T-helper 1 cell (primary cell): ENCODE results near the gene FBLN5.
A peak's percentile ranks its signal among the peaks of the same experiment; 100 is the strongest.
"Not testable (repeated sequence)": the region's sequence is repeated elsewhere in the genome, so short reads cannot be mapped to it uniquely, and the experiment has no call there.

Source experiments
- DNase-seq, 5 donors: peaks; one replicate each; pipeline ENCODE4 v3.0.0-alpha.2; 2012 to 2020

The FBLN5 gene

DNA sequence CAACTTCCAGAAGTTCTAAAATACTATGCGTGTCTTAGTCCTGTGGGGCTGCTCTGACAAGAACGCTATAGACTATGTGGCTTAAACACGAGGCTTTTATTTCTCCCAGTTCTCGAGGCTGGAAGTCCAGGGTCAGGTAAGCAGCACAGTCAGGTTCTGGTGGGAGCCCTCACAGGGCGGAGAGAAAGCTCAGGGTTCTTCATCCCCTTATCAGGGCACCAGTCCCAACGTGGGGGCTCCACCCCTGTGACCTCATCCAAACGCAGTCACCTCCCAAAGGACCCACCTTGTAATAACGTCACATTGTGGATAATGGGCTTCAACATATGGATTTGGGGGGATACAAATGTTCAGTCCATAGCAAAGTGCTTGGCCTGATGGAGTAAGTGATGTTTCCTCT lies 43.0 kb downstream of the FBLN5 start:
- DNase-seq, result no peak

DNA sequence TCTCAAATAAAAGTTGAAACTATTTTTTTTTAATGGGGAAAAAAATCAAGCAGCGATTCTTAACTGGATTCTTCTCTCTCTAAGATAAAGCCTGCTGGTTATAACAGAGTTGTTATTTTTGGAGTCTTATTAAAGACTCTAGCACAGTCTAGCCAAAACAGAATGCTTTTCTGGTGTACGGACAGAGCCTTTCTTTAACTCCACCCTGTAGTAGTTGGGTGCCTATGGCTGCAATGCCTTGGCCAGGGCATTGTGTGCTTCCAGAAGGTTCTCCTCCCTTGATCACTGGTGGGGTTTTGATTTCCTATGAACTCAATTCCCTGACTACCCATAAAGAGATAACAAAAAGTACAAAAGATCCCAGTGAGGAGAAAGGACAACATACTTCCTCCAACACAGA lies 44.4 kb downstream of the FBLN5 start:
- no peak for DNase-seq

DNA sequence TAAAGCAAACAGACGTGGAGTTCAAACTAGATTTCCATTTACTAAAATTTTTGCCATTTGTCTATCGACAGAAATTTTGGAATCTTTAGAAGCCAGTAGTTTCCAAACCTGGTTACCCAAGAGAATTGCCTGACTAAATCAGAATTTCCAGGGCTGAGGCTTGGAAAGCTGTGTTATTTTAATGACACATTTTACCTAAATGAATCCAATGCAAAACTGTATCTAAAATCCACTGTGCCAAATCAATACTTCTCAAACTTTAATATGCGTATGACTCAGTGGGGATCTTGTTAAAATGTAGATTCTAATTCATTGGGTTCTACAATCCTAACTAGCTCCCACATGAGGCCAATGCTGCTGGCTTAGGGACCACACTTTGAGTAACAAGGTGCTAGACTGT lies 45.2 kb downstream of the FBLN5 start:
- no peak for DNase-seq

DNA sequence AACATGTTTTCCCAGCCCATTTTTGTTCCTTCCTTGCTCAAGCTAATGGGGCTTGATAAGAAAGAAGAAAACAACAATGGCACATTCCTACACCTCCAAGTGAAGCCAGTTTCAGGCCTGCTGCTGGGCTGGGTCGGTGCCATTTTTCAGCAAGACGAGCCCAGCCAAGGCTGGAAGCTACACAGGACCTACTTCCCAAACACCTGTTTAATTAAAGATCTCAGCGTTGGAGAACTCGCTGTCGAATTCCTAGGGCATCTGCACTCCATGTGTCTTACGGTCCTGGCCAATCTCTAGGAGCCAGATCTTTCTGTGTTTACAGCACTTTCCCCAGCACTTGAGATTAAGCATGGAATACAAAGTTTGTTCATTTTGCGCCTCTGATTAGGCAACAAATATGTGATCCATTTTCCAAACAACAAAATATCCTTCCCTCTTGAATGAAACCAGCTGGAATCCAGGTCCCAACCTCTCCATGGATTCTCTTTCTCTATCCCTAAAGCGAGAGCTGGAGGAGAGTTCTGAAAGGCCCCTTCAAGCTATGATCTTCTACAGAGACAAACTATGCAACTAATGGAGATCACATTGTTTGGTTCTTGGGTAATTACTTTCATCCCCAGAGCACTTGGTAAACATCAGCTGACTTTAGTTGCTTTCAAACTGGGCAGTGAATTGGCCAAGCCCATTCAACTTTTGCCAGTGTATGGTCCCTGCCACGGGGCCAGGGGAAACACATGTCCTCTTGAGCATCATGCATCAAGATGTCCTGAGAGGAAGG lies 45.9 kb downstream of the FBLN5 start:
- DNase-seq, result no peak

DNA sequence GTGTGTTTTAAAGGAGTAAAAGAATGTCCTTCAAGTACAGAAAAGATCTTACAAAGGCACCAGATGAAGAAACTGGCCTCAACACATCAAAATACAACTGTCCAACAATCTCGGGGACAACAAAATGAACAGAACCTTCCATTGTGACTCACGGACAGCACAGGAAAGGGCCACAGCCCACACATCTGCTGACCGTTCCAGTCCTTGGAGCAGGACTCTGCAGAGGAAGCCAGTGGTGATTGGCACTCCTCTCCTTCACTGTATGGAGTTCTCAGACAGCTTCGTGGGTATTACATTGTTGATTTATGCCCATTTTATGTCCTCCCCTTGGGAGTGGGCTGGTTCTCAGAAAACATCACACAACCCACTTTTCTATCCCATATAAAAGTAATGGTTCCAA lies 47.7 kb downstream of the FBLN5 start:
- DNase-seq, result no peak

DNA sequence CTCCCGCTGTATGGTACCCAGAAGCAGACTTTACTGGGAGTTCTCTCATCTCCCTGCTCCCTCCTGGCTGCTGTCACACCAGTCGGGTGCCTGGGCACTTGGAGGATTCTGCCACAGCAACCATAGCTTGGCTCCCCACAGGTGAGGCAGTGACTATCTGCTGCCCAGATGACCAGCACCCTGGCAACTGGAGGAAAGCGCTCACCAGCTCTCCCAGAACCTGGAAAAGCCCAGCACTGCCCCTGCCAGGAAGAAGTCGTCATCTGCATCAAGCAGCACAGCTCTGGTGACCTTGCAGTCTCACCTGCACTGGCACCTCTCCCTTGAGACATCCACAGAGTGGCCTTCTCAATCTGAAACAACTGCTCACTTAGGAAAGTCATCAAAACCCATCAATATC lies 48.3 kb downstream of the FBLN5 start:
- DNase-seq, result no peak

DNA sequence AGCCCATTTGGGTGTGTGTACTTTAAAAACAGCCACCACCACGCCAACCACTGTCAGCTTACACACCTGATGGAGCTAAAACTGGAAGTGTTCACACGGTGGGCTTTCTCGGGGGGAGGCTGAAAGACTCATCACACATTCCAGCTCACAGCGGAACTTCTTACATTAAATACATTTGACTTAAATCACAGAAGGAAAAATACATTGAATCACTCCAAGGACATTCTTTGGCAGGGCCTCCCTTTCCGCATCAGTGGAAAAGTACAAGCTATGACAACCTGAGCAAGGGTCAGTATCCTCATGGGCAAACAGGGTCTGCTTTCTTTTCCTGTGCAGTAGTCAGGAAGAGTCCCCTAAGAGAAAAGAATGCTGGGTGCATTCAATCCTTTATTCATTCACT lies 49.1 kb downstream of the FBLN5 start:
- DNase-seq, result no peak

DNA sequence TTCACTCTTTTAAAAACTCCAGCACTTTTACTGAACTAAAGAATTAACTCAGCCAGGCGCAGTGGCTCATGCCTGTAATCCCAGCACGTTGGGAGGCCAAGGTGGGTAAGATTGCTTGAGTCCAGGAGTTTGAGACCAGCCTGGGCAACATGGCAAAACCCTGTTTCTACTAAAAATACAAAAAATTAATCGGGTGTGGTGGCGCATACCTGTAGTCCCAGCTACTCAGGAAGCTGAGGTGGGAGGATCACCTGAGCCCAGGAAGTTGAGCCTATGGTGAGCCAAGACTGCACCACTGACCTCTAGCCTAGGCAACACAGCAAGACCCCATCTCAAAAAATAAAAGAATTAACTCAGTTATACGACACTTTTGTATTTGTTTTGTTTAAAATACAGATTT lies 49.8 kb downstream of the FBLN5 start:
- not testable (repeated sequence) for DNase-seq

DNA sequence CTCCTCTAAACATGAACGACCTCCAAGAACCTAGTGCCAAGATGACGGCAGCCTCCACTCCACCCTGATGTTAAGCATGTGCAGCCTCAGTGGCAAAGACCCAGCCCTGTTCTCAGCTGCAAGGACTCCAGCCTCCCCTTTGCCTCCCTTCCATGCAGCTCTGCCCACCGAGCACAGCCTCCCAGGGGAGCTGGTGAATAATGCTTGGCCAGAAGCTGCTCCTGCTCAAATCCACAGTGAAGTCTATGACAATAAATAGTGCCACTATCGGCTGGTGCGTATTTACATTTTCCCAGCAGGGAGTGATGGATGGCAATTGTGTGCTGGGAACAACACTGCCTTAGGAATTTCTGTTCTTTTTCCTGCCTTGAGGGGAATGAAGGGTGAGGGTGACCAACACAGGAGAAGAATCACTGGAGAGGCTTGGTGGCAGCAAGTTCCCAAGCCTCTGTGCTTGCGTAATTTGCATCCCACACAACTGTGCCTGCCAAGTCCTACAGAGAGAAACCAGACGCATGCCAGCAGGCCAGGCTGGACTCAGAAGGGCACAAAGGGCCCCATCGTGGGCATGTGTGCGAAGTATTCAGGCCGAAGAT lies 50.3 kb downstream of the FBLN5 start:
- no peak for DNase-seq

DNA sequence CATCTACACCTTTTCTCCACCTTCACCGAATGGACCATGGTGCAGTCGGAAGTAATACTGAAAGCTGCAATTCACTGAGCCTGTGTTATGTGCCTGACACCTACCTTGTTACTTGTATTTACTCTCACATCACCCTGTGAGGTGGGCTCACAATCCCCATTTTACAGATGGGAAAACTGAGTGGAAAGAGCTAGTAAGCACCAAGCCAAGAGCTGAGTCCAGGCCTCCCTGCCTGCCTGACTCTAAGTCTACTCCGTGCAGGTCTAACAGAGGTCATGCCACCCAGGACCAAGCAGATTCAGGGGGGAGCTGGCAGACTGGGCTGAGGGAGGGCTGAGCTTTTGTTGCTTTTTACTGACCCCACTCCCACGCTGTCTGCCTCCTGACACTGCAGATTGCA lies 51.1 kb downstream of the FBLN5 start:
- DNase-seq, result no peak

DNA sequence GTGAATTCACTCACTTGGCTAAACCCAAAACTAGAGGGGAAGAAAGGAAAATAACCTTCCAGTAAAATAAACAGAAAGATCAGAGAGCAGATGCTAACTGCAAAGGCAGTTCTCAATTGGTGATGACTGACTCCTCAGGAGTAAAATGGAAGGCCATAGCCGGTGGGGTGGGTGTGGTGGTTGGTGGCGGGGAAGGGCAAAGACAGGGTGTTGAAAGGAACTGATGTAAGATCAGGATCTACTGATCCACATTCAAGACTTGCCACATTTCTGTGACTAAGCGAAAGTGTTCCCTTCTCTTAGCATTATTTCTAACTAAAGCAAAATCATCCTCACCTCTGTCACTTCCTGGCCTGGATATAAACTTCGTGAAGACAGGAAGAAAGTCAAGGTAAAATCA lies 53.8 kb downstream of the FBLN5 start:
- DNase-seq, result peak in 1 of 5 donors; percentile 28

DNA sequence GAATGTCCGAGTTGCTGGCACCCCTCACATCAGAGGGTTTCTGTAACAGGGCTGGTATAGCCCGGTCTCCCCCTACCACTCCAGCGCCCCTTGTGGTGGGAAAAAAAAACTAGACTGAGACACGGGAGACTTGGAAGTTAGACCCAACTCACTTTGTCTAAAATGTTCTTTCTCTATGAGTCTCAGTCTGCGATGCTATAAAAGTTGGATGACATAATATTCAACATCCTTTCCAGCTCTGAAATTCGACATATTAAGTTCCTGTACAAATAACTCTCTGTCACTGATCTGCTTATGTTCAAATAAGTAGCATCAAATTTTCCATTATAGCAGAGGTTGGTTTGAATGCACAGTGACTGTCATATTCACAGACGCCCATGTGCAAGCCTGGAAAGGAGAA lies 54.5 kb downstream of the FBLN5 start:
- no peak for DNase-seq

DNA sequence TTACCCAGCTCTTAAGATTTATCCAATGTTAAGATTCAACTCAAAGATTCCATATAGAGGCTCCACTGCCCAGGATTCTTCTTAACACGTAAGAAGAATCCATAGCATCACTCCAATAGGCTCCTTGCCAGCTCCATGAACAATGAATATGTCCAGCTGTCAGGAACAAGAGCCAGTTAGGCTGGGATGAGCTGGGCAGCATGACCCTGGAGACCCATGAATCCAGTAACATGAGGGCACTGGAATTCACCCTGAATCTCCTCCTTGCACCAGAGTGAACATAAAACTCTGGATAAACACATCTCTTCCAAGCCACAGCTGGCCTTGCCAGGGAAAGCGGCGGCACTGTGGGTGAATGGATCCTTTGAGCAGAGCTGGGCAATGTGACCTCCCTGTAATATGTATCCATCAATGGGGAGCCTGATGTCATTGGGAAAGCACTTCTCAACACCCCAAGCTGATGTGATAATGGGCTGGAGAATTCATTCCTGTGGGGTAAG lies 55.7 kb downstream of the FBLN5 start:
- DNase-seq, result no peak

DNA sequence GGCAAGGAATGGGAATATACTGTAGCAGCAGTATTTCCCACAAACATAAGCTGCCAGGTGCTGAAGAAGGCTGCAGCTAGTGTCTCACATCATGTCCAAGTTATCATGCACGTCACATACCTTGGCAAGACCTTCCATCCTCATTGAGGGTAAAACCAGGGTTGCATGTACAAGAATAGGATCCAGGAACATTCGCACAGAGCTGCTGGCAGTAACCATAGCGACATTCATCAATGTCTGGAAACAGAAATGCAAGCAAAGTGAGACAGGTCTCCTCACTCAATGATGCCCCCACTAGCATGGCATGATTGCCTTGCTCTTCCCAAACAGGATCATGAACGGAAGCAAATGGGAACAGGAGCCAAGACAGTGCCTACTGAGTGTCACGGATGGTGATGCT lies 56.4 kb downstream of the FBLN5 start:
- DNase-seq, result no peak

DNA sequence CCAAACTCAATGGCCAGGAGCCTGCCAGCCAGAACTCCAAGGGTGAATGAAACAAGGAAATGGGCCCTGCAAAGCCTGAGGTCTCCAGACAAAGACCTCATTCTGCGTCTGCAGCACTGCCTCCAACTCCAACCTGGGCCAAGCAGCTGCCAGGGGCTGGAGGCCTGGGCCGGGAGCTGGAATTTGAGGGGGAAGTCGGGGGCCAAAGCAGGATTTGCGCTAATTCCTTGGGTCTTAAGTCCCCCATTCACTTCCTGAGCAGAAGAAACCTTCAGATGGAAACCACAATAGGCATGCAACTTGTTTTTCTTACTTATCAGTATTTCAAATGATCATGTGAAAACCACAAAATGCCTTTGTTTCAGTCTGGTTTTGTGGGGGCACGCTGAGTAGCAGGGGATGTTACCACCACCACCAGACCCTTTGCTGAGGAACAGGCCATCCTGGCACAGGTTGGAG lies 57.2 kb downstream of the FBLN5 start:
- DNase-seq, result no peak

DNA sequence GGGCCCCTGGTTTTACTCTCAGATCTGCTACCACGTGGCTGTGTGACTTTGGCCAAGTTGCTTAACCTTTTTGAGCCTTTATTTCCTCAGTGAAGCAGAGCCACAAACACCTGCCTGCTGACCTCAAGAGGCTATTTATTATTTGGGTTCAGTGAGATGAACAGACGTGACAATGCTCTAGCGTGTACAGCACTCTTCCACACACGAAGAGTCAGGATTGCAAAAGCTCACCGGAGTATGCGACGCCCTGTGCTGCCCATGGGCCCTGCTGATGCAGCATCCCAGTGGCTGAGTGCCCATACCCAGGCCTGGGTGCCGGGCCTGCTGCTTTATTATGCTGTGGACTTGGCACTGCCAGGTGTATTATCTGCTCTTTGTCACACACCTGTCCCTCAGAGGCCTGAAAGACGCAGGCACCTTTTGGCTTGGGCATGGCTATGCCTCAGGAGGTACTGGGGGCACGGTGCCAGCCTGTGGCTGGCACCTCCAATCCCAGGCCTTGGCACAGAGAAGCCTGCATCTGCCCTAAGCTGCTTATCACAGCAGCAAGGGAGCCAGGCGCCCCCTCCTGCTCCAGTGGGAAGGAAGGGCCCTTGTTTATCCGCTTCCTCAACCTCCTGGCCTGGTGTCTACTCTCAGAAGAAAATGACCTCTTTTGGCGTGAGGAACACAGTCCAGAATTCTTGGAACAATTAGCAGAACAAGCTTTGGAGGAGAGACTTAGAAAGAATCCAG lies 57.9 kb downstream of the FBLN5 start:
- no peak for DNase-seq

DNA sequence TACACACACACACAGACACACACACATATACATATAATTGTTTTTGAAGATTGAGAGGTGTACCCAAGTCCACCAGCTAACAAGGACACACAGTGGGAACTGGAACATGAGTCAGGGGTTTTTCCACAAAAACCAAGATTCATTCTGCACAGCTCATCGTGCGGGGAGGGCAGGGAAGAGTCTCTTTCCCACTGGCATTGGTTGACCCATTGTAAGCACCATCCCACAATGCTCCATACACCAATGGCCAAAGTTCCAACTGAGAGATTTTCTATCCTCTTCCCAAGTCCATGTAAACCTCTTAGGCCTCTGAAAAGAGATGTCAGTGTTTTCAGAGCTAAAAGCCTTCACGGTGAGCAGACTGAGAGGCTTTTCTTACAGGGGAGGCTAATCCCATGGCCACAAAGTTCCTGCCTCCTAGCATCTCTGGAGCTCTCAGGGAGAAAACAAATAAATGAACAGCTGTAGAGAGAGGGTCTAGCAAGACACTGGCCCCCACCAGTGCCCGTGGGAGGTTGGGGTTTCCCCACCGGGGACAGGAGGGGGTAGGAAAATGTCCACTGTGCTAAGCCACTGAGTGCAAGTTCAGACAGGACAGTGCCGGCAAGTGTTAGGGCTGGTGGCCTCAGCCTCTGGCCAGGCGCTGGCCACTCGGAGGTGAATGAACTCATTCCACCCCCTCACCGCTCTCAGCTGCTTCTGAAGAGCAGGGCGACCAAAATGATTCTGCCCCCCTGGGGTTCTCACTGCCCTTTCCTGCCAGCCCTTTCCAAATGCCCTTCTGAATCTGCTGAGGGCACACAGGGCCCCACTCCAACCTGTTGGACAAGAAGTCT lies 58.6 kb downstream of the FBLN5 start:
- DNase-seq, result no peak

DNA sequence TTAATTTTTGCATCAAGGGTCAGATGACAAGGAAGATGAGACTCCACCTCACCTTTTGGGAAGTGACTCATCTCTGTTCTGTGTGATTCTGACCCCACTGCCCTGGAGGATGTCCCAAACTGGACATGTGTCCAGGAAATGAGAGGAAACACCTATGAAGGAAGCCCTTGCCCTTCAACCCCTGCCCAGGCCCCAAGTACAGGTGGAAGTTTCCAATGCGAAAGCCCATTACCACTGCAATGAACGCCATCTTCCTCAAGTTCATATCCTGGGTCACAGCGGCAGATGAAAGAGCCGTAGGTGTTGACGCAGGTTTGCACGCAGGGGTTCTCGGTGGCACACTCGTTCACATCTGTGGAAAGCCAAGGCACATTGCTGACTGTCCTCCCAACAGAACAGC lies 60.5 kb downstream of the FBLN5 start:
- no peak for DNase-seq

DNA sequence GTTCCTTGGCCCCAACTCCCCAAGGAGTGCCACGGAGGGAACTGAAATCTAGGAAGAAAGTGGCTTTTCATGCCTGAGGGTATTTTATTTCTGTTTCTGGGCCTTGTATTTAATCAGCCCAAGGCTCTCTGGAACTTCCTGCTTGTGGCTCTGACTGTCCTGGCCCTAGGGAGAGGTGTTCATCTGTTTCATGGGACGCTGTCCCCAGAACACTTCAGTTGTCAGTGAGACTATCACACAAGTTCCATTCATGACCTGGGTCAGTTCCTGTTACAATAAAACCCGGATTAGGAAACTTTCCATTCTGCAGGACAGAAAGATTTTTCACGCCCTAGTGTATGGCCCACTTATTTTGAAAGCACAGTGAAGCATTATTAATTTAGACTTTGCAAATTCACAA lies 61.7 kb downstream of the FBLN5 start:
- DNase-seq, result no peak

DNA sequence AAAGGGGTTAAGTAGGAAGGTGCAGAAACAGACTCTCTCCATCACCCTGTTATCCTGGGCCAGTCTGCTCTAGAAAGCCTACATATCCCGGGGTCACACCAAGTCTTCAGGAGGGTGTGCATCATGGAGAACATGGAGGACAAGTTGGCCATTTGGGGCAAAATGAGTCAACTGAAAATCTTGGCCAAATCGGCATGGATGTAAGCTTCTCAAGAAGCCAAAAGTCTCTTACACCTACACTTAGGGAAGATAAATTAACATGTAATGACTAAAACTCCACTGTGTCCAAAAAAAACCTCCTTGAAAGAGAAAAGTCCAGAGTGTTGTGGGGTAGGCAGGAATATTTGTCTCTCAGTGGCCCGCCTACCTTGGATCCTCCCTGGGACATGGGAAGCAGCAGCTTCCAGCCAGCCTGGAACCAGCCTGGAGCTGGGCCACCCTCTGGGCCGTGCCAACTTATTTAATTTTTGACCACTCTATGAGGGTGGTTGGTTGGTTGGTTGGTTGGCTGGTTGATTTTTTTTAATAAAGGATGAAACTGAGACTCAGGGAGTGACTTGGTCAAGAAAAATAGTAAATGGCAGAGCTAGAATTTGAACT lies 62.3 kb downstream of the FBLN5 start:
- DNase-seq, result no peak

DNA sequence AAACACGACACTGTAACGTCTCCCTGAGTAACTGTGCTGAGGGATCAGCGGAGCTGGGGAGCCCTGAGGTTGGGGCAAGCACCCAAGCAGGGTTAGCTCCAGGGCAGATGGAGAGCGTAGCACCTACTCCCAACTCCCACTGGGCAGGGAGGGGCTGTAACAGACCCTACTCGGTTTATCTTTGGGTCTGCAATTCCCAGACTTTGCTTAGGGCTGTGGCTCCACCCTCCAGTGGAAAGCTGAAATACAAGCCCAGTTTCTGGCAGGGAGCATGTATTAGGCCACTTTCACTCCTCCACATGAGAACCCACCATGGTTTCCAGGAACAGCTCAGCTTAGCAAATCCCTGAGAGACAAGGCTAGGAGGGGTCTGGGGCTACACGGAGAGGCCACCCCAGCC lies 62.8 kb downstream of the FBLN5 start:
- DNase-seq, result no peak

DNA sequence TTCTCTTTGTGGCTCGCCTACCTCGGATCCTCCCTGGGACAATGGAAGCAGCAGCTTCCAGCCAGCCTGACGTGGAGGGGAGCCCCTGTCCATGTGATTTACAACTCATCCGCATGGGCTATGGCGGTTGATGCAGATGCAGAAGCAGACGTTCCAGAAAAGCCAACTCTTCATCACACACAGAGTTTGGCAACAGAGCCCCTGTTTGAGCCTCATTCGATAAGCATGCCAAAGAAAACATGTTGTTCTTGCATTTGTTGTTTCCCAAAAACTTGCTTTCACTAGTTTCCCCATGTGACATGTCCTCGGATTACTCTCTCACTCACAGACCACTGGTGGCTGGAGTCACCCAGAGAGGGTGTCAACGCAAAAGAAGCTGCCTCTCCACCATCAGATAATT lies 63.7 kb downstream of the FBLN5 start:
- no peak for DNase-seq

DNA sequence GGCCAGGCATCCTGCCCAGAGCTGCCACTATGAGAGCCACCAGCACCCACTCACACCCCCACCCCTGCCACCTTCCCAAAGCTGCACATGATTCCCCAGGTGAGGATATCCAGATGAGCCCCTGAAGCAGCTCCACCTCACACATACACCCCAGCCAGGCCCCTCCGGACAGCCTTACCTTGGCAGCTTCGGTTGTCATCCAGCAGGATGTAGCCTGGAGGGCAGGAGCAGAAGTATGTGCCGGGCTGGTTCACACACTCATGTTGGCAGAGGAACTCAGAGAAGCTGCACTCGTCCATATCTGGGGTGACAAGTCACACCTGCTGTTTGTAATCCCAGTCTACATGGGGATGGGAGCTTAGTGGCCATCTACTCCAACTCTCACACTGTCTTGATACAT lies 64.7 kb downstream of the FBLN5 start:
- DNase-seq, result no peak
